GM12878 (cell line): ENCODE results near the gene MYO1C. TPM values are rescaled to one million over a fixed set of nuclear protein-coding genes. Genes with fewer than 3 reads are reported as not detected.

Experiments used
- ATAC-seq: fragments of 200-7000 bp; cut with Tn5 transposase; 3 replicates; pipeline ENCODE4 v1.9.1; 2020; ENCODE audit warnings: mild to moderate bottlenecking, moderate library complexity
- BruUV-seq: library from RNA; stranded (reverse); fragments of 400-500 nt; replicated peaks from 2 replicates; lab custom pipeline; 2021; lab: Mats Ljungman, UMichigan
- CTCF ChIA-PET: fragments of 300-600 bp; sonication (Branson Sonifier 250); formaldehyde crosslinking; extraction: SDS; loops from one replicate; lab custom pipeline; 2021; ENCODE audit warnings: inconsistent platforms; lab: Yijun Ruan, JAX
- POLR2A ChIA-PET: fragments of 350-600 bp; formaldehyde crosslinking; extraction: SDS; loops from one replicate; lab custom pipeline; 2021; ENCODE audit warnings: inconsistent platforms; lab: Charles Lee
- RAD21 ChIA-PET: fragments of 300-600 bp; sonication (Branson Sonifier 250); formaldehyde crosslinking; loops from one replicate; lab custom pipeline; 2023; ENCODE audit warnings: antibody characterized with exemption; ENCODE audit not compliant: unreplicated experiment; lab: Charles Lee
- SMC1A ChIA-PET: fragments of 300-600 bp; sonication (Branson Sonifier 250); formaldehyde crosslinking; loops from one replicate; lab custom pipeline; 2023; ENCODE audit not compliant: unreplicated experiment, uncharacterized antibody; lab: Charles Lee
- DNase-seq: peaks from one replicate; pipeline ENCODE4 v3.0.0-alpha.2; 2011; ENCODE audit warnings: low read depth, low spot score
- FAIRE-seq: peaks from 3 replicates; lab custom pipeline; 2011; peaks lifted over from hg19 to GRCh38; lab: Jason Lieb, UNC
- H2AFZ ChIP-seq: 2 replicates; pipeline ENCODE4 v1.6.0; 2011; ENCODE audit warnings: low read depth, low read length, control low read depth; ENCODE audit not compliant: control insufficient read depth
- H3K27ac ChIP-seq: 2 replicates; pipeline ENCODE4 v1.5.1; 2011; ENCODE audit warnings: control low read depth; ENCODE audit not compliant: control insufficient read depth, insufficient read depth
- H3K27me3 ChIP-seq, 2 experiments: replicated peaks in 1 of 2; 2 replicates each; pipeline versions ENCODE4 v1.6.0 to v1.6.1; 2011; ENCODE audit warnings: low read length in 1 of 2; ENCODE audit not compliant: control insufficient read depth in 2 of 2, insufficient read depth in 2 of 2
- H3K36me3 ChIP-seq, 2 experiments: 2 replicates each; pipeline ENCODE4 v1.5.1; 2011; ENCODE audit warnings: low read length in 1 of 2; ENCODE audit not compliant: control insufficient read depth in 2 of 2, insufficient read depth in 2 of 2
- H3K4me1 ChIP-seq: 2 replicates; pipeline ENCODE4 v1.6.1; 2011; ENCODE audit warnings: mild to moderate bottlenecking, low read length, moderate library complexity, mixed read lengths; ENCODE audit not compliant: control insufficient read depth, insufficient read depth
- H3K4me2 ChIP-seq: 2 replicates; pipeline ENCODE4 v1.6.0; 2011; ENCODE audit warnings: control low read depth; ENCODE audit not compliant: control insufficient read depth, insufficient read depth
- H3K4me3 ChIP-seq: fragments of 200-600 bp; sonication (generic); 2 replicates; pipeline ENCODE4 v1.5.1; 2016
- H3K79me2 ChIP-seq: 2 replicates; pipeline ENCODE4 v1.6.0; 2011; ENCODE audit warnings: low read length; ENCODE audit not compliant: control insufficient read depth, insufficient read depth
- H3K9ac ChIP-seq: 2 replicates; pipeline ENCODE4 v1.8.0; 2011; ENCODE audit warnings: low read length, control low read depth, mixed read lengths; ENCODE audit not compliant: control insufficient read depth, insufficient read depth
- H3K9me3 ChIP-seq: replicated peaks from 3 replicates; pipeline ENCODE4 v1.5.1; 2011; ENCODE audit warnings: mild to moderate bottlenecking, low read length; ENCODE audit not compliant: control insufficient read depth, insufficient read depth
- H4K20me1 ChIP-seq: 2 replicates; pipeline ENCODE4 v1.6.0; 2011; ENCODE audit not compliant: control insufficient read depth, insufficient read depth
- EGR1 ChIP-seq, 2 experiments: IDR thresholded peaks; 1 replicate in 1 of 2; 2 replicates in 1 of 2; pipeline ENCODE4 v1.6.1; 2011 to 2012; ENCODE audit warnings: low read depth in 2 of 2, low read length in 2 of 2, borderline replicate concordance in 1 of 2, mild to moderate bottlenecking in 1 of 2, moderate library complexity in 1 of 2
- FOXM1 ChIP-seq: IDR thresholded peaks from 2 replicates; pipeline ENCODE4 v1.6.1; 2012; ENCODE audit warnings: low read depth, mild to moderate bottlenecking, inconsistent platforms, low read length, moderate library complexity
- IKZF1 ChIP-seq: fragments of 450-650 bp; conservative IDR thresholded peaks from 2 replicates; pipeline ENCODE4 v1.6.1; 2017; ENCODE audit warnings: antibody characterized with exemption, mild to moderate bottlenecking
- IRF4 ChIP-seq: IDR thresholded peaks from 2 replicates; pipeline ENCODE4 v1.6.1; 2011; ENCODE audit warnings: low read depth, low read length
- MEF2B ChIP-seq: fragments of 450-650 bp; IDR thresholded peaks from 2 replicates; pipeline ENCODE4 v1.6.1; 2018; ENCODE audit warnings: mild to moderate bottlenecking, moderate library complexity; ENCODE audit not compliant: partially characterized antibody, poor library complexity, severe bottlenecking
- MYC ChIP-seq: IDR thresholded peaks from 2 replicates; pipeline ENCODE4 v1.6.1; 2011; ENCODE audit warnings: mild to moderate bottlenecking, low read length, moderate library complexity, inconsistent platforms; ENCODE audit not compliant: insufficient read depth, insufficient replicate concordance, insufficient read length, severe bottlenecking
- NBN ChIP-seq: fragments of 450-650 bp; IDR thresholded peaks from 2 replicates; pipeline ENCODE4 v1.6.1; 2016
- ZNF384 ChIP-seq: IDR thresholded peaks from 2 replicates; pipeline ENCODE4 v1.6.1; 2012; ENCODE audit warnings: low read depth, mild to moderate bottlenecking, low read length, improper control_type of control experiment, borderline replicate concordance
- WGBS: methylation state at CpG from one replicate; pipeline ENCODE4 v1.1.6; 2016; ENCODE audit warnings: low lambda C conversion rate; ENCODE audit not compliant: insufficient replicate concordance, insufficient coverage; ENCODE audit errors: missing lambda C conversion rate; 5-methylcytosine and 5-hydroxymethylcytosine counted together
- in situ Hi-C: fragments of 300-500 bp; cut with MboI; formaldehyde crosslinking; loops from 9 replicates; pipeline ENCODE4 v1.14.3; 2018; ENCODE audit warnings: mixed read lengths
- intact Hi-C: fragments of 100-400 bp; cut with micrococcal nuclease; formaldehyde crosslinking; loops from one replicate; pipeline ENCODE4 v1.14.2; 2022; ENCODE audit not compliant: unreplicated experiment
- polyA plus RNA-seq, 11 experiments: library from polyadenylated mRNA; depleted of rRNA in 4 of 11; unstranded in 6 of 11; stranded (reverse) in 5 of 11; fragments of >200 nt; fragmentation: Nextera tagmentation in 4 of 11; fragmentation: Illumina TruSeq in 1 of 11; extraction: Ambion mirVana in 4 of 11; extraction: Trizol in 1 of 11; gene quantifications; 1 replicate in 1 of 11; 2 replicates in 10 of 11; pipeline versions ENCODE4 v1.2.1 to v1.2.3, GENCODE V29; 2011 to 2016; ENCODE audit warnings: inconsistent platforms in 2 of 11, missing spikeins in 2 of 11, low read depth in 1 of 11
- total RNA-seq, 4 experiments: library from RNA; depleted of rRNA in 3 of 4; stranded (reverse); fragments of >200 nt in 3 of 4; fragmentation: Illumina TruSeq in 1 of 4; extraction: Trizol in 1 of 4; gene quantifications; 2 replicates each; pipeline versions ENCODE4 v1.2.1 to v1.2.3, GENCODE V29; 2013 to 2021
- TF ChIP-seq, protein P1 (sequence below): fragments of 450-650 bp; formaldehyde crosslinking; IDR thresholded peaks from 2 replicates; pipeline ENCODE4 v1.5.0; 2022; ENCODE audit warnings: mild to moderate bottlenecking, missing genetic modification characterization
- TF ChIP-seq, protein P2 (sequence below): fragments of 450-650 bp; IDR thresholded peaks from 2 replicates; pipeline ENCODE4 v1.6.1; 2017; ENCODE audit warnings: mild to moderate bottlenecking, low read depth, inconsistent platforms; ENCODE audit not compliant: poor library complexity, severe bottlenecking
- TF ChIP-seq, protein P3 (sequence below): fragments of 450-650 bp; IDR thresholded peaks from 2 replicates; pipeline ENCODE4 v1.6.1; 2017; ENCODE audit warnings: mild to moderate bottlenecking, moderate library complexity
- TF ChIP-seq, protein P4 (sequence below): IDR thresholded peaks from 2 replicates; pipeline ENCODE4 v1.6.1; 2012; ENCODE audit warnings: low read depth, low read length, improper control_type of control experiment

The MYO1C gene
- total and polyA plus RNA-seq, 10 of the 15 experiments (the other 5 are each of a cell fraction or from before 2014, with no cell fraction given): 1.2 to 92.0 (median 36.6) TPM

DNA sequence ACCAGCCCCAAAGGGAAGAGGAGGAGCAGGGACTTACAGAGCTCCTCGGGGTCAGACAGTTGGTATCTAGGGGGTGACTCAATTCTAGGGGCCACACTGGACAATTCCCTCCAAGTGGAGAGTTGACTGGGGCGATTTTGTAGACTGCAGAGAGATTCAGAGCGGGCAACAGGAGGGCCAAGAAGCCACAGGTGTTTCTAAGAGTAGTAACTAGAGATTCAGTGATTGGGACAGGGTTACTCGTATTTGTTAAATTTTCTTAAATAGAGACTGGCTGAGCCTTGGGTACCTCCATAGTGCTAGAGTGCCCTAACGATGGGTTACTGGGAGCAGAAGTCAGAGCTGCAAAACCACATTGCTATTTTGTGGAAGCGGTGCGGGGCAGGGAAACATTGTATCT, 27.2 kb upstream of the MYO1C start:
- peaks cover 0 to 7% of the 10 kb centered on the region in 2 experiments for H3K36me3 ChIP-seq
- WGBS: 95% methylated on average over 7 of the region's 7 CpGs
- peaks cover 4% of the 10 kb centered on the region for H3K4me1 ChIP-seq
- no peak overlapping the region for H3K4me3 ChIP-seq
- in situ Hi-C loops: loop anchor here (5.0 kb wide), 1 partner anchor 247 kb away; the partner anchor contains the start of gene BHLHA9
- ChIA-PET CTCF (interaction anchor here (1.4 to 3.0 kb wide), 4 partner anchors 13 to 154 kb away, joined by 4 to 14 read pairs (median 8); partner anchors contain the start of gene SLC43A2), SMC1A (interaction anchor here (0.6 to 1.8 kb wide), 3 partner anchors 110 to 247 kb away, joined by 3 to 7 read pairs (median 4); no protein-coding TSS in a partner anchor), POLR2A (interaction anchor here (0.6 to 1.7 kb wide), 4 partner anchors 10 to 520 kb away, joined by 3 to 4 read pairs (median 3); no protein-coding TSS in a partner anchor), RAD21 (interaction anchor here (1.0 to 2.7 kb wide), 2 partner anchors 110 to 154 kb away, joined by 4 to 8 read pairs; no protein-coding TSS in a partner anchor)
- intact Hi-C loops: loop anchor here (5.0 kb wide), 2 partner anchors 113 to 262 kb away; no protein-coding TSS in a partner anchor
- no peak overlapping the region for H3K9ac ChIP-seq
- no peaks in the 10 kb centered on the region for H3K9me3 ChIP-seq
- DNase-seq (no peak), ATAC-seq (no peak), FAIRE-seq (no peak)
- no peak overlapping the region for H3K4me2 ChIP-seq
- H3K27ac ChIP-seq: no peak overlapping the region
- no peaks in the 10 kb centered on the region for H4K20me1 ChIP-seq
- H2AFZ ChIP-seq: no peak overlapping the region
- peaks cover 23% of the 10 kb centered on the region for H3K79me2 ChIP-seq
- no peaks in the 10 kb centered on the region for H3K27me3 ChIP-seq
- no TSS peak for BruUV-seq
- no peak for TF ChIP-seq MEF2B
- no peak for TF ChIP-seq IRF4
- no peak for TF ChIP-seq IKZF1
- TF ChIP-seq, protein P1, sequence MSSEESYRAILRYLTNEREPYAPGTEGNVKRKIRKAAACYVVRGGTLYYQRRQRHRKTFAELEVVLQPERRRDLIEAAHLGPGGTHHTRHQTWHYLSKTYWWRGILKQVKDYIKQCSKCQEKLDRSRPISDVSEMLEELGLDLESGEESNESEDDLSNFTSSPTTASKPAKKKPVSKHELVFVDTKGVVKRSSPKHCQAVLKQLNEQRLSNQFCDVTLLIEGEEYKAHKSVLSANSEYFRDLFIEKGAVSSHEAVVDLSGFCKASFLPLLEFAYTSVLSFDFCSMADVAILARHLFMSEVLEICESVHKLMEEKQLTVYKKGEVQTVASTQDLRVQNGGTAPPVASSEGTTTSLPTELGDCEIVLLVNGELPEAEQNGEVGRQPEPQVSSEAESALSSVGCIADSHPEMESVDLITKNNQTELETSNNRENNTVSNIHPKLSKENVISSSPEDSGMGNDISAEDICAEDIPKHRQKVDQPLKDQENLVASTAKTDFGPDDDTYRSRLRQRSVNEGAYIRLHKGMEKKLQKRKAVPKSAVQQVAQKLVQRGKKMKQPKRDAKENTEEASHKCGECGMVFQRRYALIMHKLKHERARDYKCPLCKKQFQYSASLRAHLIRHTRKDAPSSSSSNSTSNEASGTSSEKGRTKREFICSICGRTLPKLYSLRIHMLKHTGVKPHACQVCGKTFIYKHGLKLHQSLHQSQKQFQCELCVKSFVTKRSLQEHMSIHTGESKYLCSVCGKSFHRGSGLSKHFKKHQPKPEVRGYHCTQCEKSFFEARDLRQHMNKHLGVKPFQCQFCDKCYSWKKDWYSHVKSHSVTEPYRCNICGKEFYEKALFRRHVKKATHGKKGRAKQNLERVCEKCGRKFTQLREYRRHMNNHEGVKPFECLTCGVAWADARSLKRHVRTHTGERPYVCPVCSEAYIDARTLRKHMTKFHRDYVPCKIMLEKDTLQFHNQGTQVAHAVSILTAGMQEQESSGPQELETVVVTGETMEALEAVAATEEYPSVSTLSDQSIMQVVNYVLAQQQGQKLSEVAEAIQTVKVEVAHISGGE (CRISPR knock-in tag): no peak
- no peak for TF ChIP-seq MYC
- no peak for TF ChIP-seq EGR1 (IDR thresholded peaks at IDR 0.05; ENCODE audit: borderline replicate concordance in 1 of 2, low read depth in 2 of 2, low read length in 2 of 2)
- TF ChIP-seq, protein P2, sequence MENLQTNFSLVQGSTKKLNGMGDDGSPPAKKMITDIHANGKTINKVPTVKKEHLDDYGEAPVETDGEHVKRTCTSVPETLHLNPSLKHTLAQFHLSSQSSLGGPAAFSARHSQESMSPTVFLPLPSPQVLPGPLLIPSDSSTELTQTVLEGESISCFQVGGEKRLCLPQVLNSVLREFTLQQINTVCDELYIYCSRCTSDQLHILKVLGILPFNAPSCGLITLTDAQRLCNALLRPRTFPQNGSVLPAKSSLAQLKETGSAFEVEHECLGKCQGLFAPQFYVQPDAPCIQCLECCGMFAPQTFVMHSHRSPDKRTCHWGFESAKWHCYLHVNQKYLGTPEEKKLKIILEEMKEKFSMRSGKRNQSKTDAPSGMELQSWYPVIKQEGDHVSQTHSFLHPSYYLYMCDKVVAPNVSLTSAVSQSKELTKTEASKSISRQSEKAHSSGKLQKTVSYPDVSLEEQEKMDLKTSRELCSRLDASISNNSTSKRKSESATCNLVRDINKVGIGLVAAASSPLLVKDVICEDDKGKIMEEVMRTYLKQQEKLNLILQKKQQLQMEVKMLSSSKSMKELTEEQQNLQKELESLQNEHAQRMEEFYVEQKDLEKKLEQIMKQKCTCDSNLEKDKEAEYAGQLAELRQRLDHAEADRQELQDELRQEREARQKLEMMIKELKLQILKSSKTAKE: no peak
- TF ChIP-seq, protein P3, sequence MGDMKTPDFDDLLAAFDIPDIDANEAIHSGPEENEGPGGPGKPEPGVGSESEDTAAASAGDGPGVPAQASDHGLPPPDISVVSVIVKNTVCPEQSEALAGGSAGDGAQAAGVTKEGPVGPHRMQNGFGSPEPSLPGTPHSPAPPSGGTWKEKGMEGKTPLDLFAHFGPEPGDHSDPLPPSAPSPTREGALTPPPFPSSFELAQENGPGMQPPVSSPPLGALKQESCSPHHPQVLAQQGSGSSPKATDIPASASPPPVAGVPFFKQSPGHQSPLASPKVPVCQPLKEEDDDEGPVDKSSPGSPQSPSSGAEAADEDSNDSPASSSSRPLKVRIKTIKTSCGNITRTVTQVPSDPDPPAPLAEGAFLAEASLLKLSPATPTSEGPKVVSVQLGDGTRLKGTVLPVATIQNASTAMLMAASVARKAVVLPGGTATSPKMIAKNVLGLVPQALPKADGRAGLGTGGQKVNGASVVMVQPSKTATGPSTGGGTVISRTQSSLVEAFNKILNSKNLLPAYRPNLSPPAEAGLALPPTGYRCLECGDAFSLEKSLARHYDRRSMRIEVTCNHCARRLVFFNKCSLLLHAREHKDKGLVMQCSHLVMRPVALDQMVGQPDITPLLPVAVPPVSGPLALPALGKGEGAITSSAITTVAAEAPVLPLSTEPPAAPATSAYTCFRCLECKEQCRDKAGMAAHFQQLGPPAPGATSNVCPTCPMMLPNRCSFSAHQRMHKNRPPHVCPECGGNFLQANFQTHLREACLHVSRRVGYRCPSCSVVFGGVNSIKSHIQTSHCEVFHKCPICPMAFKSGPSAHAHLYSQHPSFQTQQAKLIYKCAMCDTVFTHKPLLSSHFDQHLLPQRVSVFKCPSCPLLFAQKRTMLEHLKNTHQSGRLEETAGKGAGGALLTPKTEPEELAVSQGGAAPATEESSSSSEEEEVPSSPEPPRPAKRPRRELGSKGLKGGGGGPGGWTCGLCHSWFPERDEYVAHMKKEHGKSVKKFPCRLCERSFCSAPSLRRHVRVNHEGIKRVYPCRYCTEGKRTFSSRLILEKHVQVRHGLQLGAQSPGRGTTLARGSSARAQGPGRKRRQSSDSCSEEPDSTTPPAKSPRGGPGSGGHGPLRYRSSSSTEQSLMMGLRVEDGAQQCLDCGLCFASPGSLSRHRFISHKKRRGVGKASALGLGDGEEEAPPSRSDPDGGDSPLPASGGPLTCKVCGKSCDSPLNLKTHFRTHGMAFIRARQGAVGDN: no peak
- no peak for TF ChIP-seq FOXM1
- TF ChIP-seq NBN: no peak
- no peak for TF ChIP-seq ZNF384
- TF ChIP-seq, protein P4, sequence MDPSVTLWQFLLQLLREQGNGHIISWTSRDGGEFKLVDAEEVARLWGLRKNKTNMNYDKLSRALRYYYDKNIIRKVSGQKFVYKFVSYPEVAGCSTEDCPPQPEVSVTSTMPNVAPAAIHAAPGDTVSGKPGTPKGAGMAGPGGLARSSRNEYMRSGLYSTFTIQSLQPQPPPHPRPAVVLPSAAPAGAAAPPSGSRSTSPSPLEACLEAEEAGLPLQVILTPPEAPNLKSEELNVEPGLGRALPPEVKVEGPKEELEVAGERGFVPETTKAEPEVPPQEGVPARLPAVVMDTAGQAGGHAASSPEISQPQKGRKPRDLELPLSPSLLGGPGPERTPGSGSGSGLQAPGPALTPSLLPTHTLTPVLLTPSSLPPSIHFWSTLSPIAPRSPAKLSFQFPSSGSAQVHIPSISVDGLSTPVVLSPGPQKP: no peak
